Neural progenitor cell (in vitro differentiated cells): ENCODE results near the gene LMF2.

Experiments used
- CTCF ChIP-seq: fragments of 200-600 bp; sonication (generic); IDR thresholded peaks from 2 replicates; pipeline ENCODE4 v1.5.1; 2017; ENCODE audit warnings: antibody characterized with exemption, mild to moderate bottlenecking
- EZH2 ChIP-seq: fragments of 200-600 bp; sonication (generic); IDR thresholded peaks from 2 replicates; pipeline ENCODE4 v1.6.1; 2017; ENCODE audit warnings: antibody characterized with exemption, mild to moderate bottlenecking, moderate library complexity
- EZH2phosphoT487 ChIP-seq: fragments of 200-600 bp; sonication (generic); IDR thresholded peaks from 2 replicates; pipeline ENCODE4 v1.6.1; 2017; ENCODE audit warnings: antibody characterized with exemption

GRCh38 chr22:50521710-50522109, 14.2 kb upstream of the LMF2 start:
- TF ChIP-seq CTCF (no peak), EZH2phosphoT487 (no peak), EZH2 (no peak)
